KMS-11 (cell line): ENCODE data around the gene EML1.

Source experiments
- H2AFZ ChIP-seq: fragments of 200-600 bp; sonication (generic); 2 replicates; pipeline ENCODE4 v1.6.1; 2016; ENCODE audit warnings: antibody characterized with exemption, mixed run types, low read depth
- H3K27ac ChIP-seq: fragments of 200-600 bp; sonication (generic); 2 replicates; pipeline ENCODE4 v1.6.1; 2016; ENCODE audit warnings: mild to moderate bottlenecking, mixed run types
- H3K27me3 ChIP-seq: fragments of 200-600 bp; sonication (generic); 2 replicates; pipeline ENCODE4 v1.6.1; 2017; ENCODE audit warnings: mild to moderate bottlenecking, low read depth, mixed run types, moderate library complexity; ENCODE audit not compliant: insufficient read depth
- H3K36me3 ChIP-seq: fragments of 200-600 bp; sonication (generic); 2 replicates; pipeline ENCODE4 v1.6.1; 2017; ENCODE audit warnings: mild to moderate bottlenecking, mixed run types; ENCODE audit not compliant: insufficient read depth
- H3K4me1 ChIP-seq: fragments of 200-600 bp; sonication (generic); 2 replicates; pipeline ENCODE4 v1.6.1; 2016; ENCODE audit warnings: mild to moderate bottlenecking, low read depth, mixed run types; ENCODE audit not compliant: poor library complexity, severe bottlenecking
- H3K4me2 ChIP-seq: fragments of 200-600 bp; sonication (generic); 2 replicates; pipeline ENCODE4 v1.7.0; 2016; ENCODE audit warnings: mild to moderate bottlenecking, mixed run types
- H3K4me3 ChIP-seq: fragments of 200-600 bp; sonication (generic); IDR thresholded peaks from 2 replicates; pipeline ENCODE4 v1.6.1; 2017; ENCODE audit warnings: low read depth, low read length, mixed read lengths; ENCODE audit not compliant: insufficient read depth
- H3K79me2 ChIP-seq: fragments of 200-600 bp; sonication (generic); 2 replicates; pipeline ENCODE4 v1.6.1; 2016; ENCODE audit warnings: low read depth, mixed run types; ENCODE audit not compliant: insufficient read depth
- H3K9ac ChIP-seq: fragments of 200-600 bp; sonication (generic); 2 replicates; pipeline ENCODE4 v1.6.1; 2016; ENCODE audit warnings: mild to moderate bottlenecking, mixed run types
- H4K20me1 ChIP-seq: fragments of 200-600 bp; sonication (generic); 2 replicates; pipeline ENCODE4 v1.6.1; 2016; ENCODE audit warnings: mild to moderate bottlenecking, mixed run types; ENCODE audit not compliant: insufficient read depth
- CTCF ChIP-seq: fragments of 200-600 bp; sonication (generic); conservative IDR thresholded peaks from 2 replicates; pipeline ENCODE4 v1.6.1; 2017; ENCODE audit warnings: low read depth, mild to moderate bottlenecking, antibody characterized with exemption, low read length, moderate library complexity, mixed read lengths

Gene EML1

GRCh38 chr14:99972748-99973466 lies 179.7 kb downstream of the EML1 start:
- Histone ChIP-seq H4K20me1 (no peaks in the 10 kb centered on the region), H3K4me2 (peak overlapping the region; percentile 62), H3K4me3 (no peak overlapping the region), H3K27ac (no peak overlapping the region), H3K4me1 (peaks cover 18% of the 10 kb centered on the region), H3K79me2 (peaks cover 22% of the 10 kb centered on the region; the same call in 1 of the 2 replicates), H3K9ac (peak overlapping the region; percentile 71; the same call in 1 of the 2 replicates), H2AFZ (no peak overlapping the region), H3K27me3 (no peaks in the 10 kb centered on the region), H3K36me3 (no peaks in the 10 kb centered on the region)
- no peak for TF ChIP-seq CTCF

GRCh38 chr14:99975190-99975589 lies 182.0 kb downstream of the EML1 start:
- Histone ChIP-seq H3K9ac (no peak overlapping the region), H3K27me3 (no peaks in the 10 kb centered on the region), H2AFZ (no peak overlapping the region), H3K79me2 (peaks cover 22% of the 10 kb centered on the region; the same call in 1 of the 2 replicates), H4K20me1 (no peaks in the 10 kb centered on the region), H3K4me3 (no peak overlapping the region), H3K27ac (no peak overlapping the region), H3K4me2 (no peak overlapping the region), H3K36me3 (no peaks in the 10 kb centered on the region), H3K4me1 (peaks cover 12% of the 10 kb centered on the region)
- no peak for TF ChIP-seq CTCF

GRCh38 chr14:99976021-99976420 lies 182.8 kb downstream of the EML1 start:
- peaks cover 22% of the 10 kb centered on the region; the same call in 1 of the 2 replicates for H3K79me2 ChIP-seq

GRCh38 chr14:99976681-99977080 lies 183.5 kb downstream of the EML1 start:
- no peak overlapping the region for H3K4me2 ChIP-seq
- H3K9ac ChIP-seq, result no peak overlapping the region
- H4K20me1 ChIP-seq, result no peaks in the 10 kb centered on the region
- H2AFZ ChIP-seq, result no peak overlapping the region
- no peak overlapping the region for H3K4me3 ChIP-seq
- TF ChIP-seq CTCF, result no peak
- no peak overlapping the region for H3K27ac ChIP-seq
- H3K36me3 ChIP-seq, result no peaks in the 10 kb centered on the region
- H3K79me2 ChIP-seq, result peaks cover 22% of the 10 kb centered on the region; the same call in 1 of the 2 replicates
- peaks cover 7% of the 10 kb centered on the region for H3K4me1 ChIP-seq
- H3K27me3 ChIP-seq, result no peaks in the 10 kb centered on the region

More at GRCh38 chr14:99976021-99976420, 182.8 kb downstream of the EML1 start:
- Histone ChIP-seq H3K4me1 (peaks cover 7% of the 10 kb centered on the region), H3K9ac (no peak overlapping the region), H3K4me2 (no peak overlapping the region), H2AFZ (no peak overlapping the region), H3K4me3 (no peak overlapping the region), H4K20me1 (no peaks in the 10 kb centered on the region), H3K27ac (no peak overlapping the region), H3K36me3 (no peaks in the 10 kb centered on the region), H3K27me3 (no peaks in the 10 kb centered on the region)
- TF ChIP-seq CTCF, result no peak
